Measurements from ENCODE around the gene MAMSTR. TPM values are rescaled to one million over a fixed set of nuclear protein-coding genes. Genes with fewer than 3 reads are reported as not detected.

MAMSTR gene
- total RNA-seq, 3 donors from 2014 or later, result 0.33 to 0.69 (median 0.51) TPM

Other genes starting within 250 kb of the MAMSTR start
- gene LMTK3, start 207.9 kb downstream of the MAMSTR start, total RNA-seq, result 1 to 10 TPM; 1.8 to 2.6 (median 2.0) TPM
- gene SULT2B1, start 167.6 kb downstream of the MAMSTR start, total RNA-seq, result not detected
- gene SPACA4, start 113.0 kb downstream of the MAMSTR start, total RNA-seq, result not detected
- gene FAM83E, start 104.6 kb downstream of the MAMSTR start, total RNA-seq, result 10 to 100 TPM; 11.3 to 15.7 (median 13.1) TPM
- gene RPL18, start 100.5 kb downstream of the MAMSTR start, total RNA-seq, result 1,000 to 10,000 TPM; 2,406 to 2,595 (median 2,478) TPM
- 10 to 100 TPM; 39.8 to 43.1 (median 40.6) TPM for gene SPHK2, start 100.2 kb downstream of the MAMSTR start, total RNA-seq
- gene DBP, start 82.3 kb downstream of the MAMSTR start, total RNA-seq, result 10 to 100 TPM in 2 of 3 donors, 1 to 10 TPM in 1; 6.7 to 12.3 (median 11.2) TPM
- gene CA11, start 73.5 kb downstream of the MAMSTR start, total RNA-seq, result 10 to 100 TPM in 1 of 3 donors, 1 to 10 TPM in 2; 8.8 to 11.6 (median 9.1) TPM
- under 1 TPM; 0.11 to 0.26 (median 0.18) TPM for gene NTN5, start 46.7 kb downstream of the MAMSTR start, total RNA-seq
- gene FUT2, start 23.8 kb downstream of the MAMSTR start, total RNA-seq, result under 1 TPM in 1 of 3 donors, not detected in 2; 0.14 TPM
- gene RASIP1, start 20.9 kb upstream of the MAMSTR start, total RNA-seq, result under 1 TPM; 0.16 to 0.65 (median 0.18) TPM
- not detected for gene IZUMO1, start 27.2 kb upstream of the MAMSTR start, total RNA-seq
- under 1 TPM; 0.13 to 0.22 (median 0.18) TPM for gene FUT1, start 32.9 kb upstream of the MAMSTR start, total RNA-seq
- gene FGF21, start 35.8 kb upstream of the MAMSTR start, total RNA-seq, result not detected
- 10 to 100 TPM; 73.0 to 81.7 (median 78.2) TPM for gene BCAT2, start 91.3 kb upstream of the MAMSTR start, total RNA-seq
- gene HSD17B14, start 116.8 kb upstream of the MAMSTR start, total RNA-seq, result under 1 TPM; 0.37 to 0.65 (median 0.61) TPM
- 1 to 10 TPM; 4.1 to 4.6 (median 4.6) TPM for gene PLEKHA4, start 148.9 kb upstream of the MAMSTR start, total RNA-seq
- 100 to 1,000 TPM in 2 of 3 donors, 10 to 100 TPM in 1; 76.0 to 134 (median 110) TPM for gene PPP1R15A, start 152.7 kb upstream of the MAMSTR start, total RNA-seq
- under 1 TPM in 1 of 3 donors, not detected in 2; 0.69 TPM for gene TULP2, start 179.0 kb upstream of the MAMSTR start, total RNA-seq
- gene NUCB1, start 180.6 kb upstream of the MAMSTR start, total RNA-seq, result 10 to 100 TPM; 88.5 to 90.0 (median 89.3) TPM
- gene DHDH, start 214.0 kb upstream of the MAMSTR start, total RNA-seq, result not detected
- 100 to 1,000 TPM; 200 to 250 (median 203) TPM for gene BAX, start 235.2 kb upstream of the MAMSTR start, total RNA-seq
- 1,000 to 10,000 TPM in 2 of 3 donors, 100 to 1,000 TPM in 1; 996 to 1,080 (median 1,001) TPM for gene FTL, start 245.6 kb upstream of the MAMSTR start, total RNA-seq